ENCODE measurements around the gene TF. TPM values are rescaled to one million over a fixed set of nuclear protein-coding genes. Genes with fewer than 3 reads are reported as not detected.

TF gene
- total RNA-seq = 2.8 TPM
- long read RNA-seq = 0 reads

- Histone ChIP-seq H3K4me1 (no peaks in the 10 kb centered on the region), H3K4me3 (no peak within 1 kb of the TSS), H3K27me3 (ENCODE audit: low read depth) (peaks cover 29% of the 10 kb centered on the region), H3K27ac (no peak within 1 kb of the TSS), H3K9me3 (no peaks in the 10 kb centered on the region), H3K36me3 (no peaks in the 10 kb centered on the region)
- ATAC-seq (peak in 1 of 2 donors; percentile 40), DNase-seq (no peak)
- TF ChIP-seq CTCF (IDR thresholded peaks at IDR 0.05) = no peak
- intact Hi-C loops (cut with DNase I) = no loop called here
Observed at GRCh38 chr3:133745981-133746711, at the start of gene TF. Gene TF (plus strand): TSS chr3:133746393. CDS start chr3:133746441, 48 bp downstream.

DNA sequence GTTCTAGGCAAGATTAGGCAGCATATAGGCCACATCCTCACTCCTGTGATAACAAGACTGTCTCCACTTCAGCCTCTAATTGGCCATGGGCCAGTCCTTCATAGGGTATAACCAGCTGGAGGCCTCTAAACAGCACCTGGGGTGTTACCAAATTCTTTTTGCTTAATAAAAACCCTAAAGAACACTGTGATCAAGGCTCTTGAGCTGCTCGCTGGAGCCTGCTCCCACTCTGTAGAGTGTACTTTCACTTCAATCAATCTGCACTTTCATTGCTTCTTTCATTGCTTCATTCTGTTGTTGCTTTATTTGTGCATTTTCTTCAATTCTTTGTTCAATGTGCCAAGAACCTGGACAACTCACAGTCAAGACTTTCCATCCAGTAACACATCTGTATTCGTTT, 48.2 kb upstream of the TF start:
- Histone ChIP-seq H3K9me3 (no peaks in the 10 kb centered on the region), H3K27me3 (ENCODE audit: low read depth) (no peaks in the 10 kb centered on the region), H3K4me1 (no peaks in the 10 kb centered on the region), H3K4me3 (no peak overlapping the region), H3K27ac (no peak overlapping the region), H3K36me3 (no peaks in the 10 kb centered on the region)
- DNase-seq (no peak), ATAC-seq (no peak)
- TF ChIP-seq CTCF (IDR thresholded peaks at IDR 0.05) = no peak
- intact Hi-C loops (cut with DNase I) = no loop called here

- Histone ChIP-seq H3K27me3 (ENCODE audit: low read depth) (no peaks in the 10 kb centered on the region), H3K9me3 (no peaks in the 10 kb centered on the region), H3K4me1 (no peaks in the 10 kb centered on the region), H3K4me3 (no peak overlapping the region), H3K27ac (no peak overlapping the region), H3K36me3 (no peaks in the 10 kb centered on the region)
- no peak for ATAC-seq
- intact Hi-C loops (cut with DNase I) = no loop called here
- no peak for DNase-seq
- TF ChIP-seq CTCF (IDR thresholded peaks at IDR 0.05) = no peak
Observed at GRCh38 chr3:133699467-133699866, 46.7 kb upstream of the TF start.

- no peaks in the 10 kb centered on the region for H3K36me3 ChIP-seq
- H3K4me3 ChIP-seq = no peak overlapping the region
- intact Hi-C loops (cut with DNase I) = no loop called here
- H3K27ac ChIP-seq = no peak overlapping the region
- DNase-seq = no peak
- no peaks in the 10 kb centered on the region for H3K4me1 ChIP-seq
- no peaks in the 10 kb centered on the region for H3K27me3 ChIP-seq (ENCODE audit: low read depth)
- no peaks in the 10 kb centered on the region for H3K9me3 ChIP-seq
- no peak for ATAC-seq
- TF ChIP-seq CTCF (IDR thresholded peaks at IDR 0.05) = no peak
Observed at GRCh38 chr3:133699903-133700302, 46.3 kb upstream of the TF start.

GRCh38 chr3:133700351-133700750, 45.8 kb upstream of the TF start:
- Histone ChIP-seq H3K27me3 (ENCODE audit: low read depth) (no peaks in the 10 kb centered on the region), H3K4me1 (no peaks in the 10 kb centered on the region), H3K4me3 (no peak overlapping the region), H3K36me3 (no peaks in the 10 kb centered on the region), H3K27ac (no peak overlapping the region), H3K9me3 (no peaks in the 10 kb centered on the region)
- ATAC-seq = no peak
- no peak for TF ChIP-seq CTCF (IDR thresholded peaks at IDR 0.05)
- no peak for DNase-seq
- intact Hi-C loops (cut with DNase I) = no loop called here

All from lower lobe of right lung (tissue), 2 donors.